Liver (tissue), 9 donors: ENCODE data around the gene GALNT9. TPM values are rescaled to one million over a fixed set of nuclear protein-coding genes. Genes with fewer than 3 reads are reported as not detected.

Experiments used
- DNase-seq: peaks from one replicate; pipeline ENCODE4 v3.0.0-alpha.2; 2017; ENCODE audit warnings: low spot score
- H3K27ac ChIP-seq, 2 donors: one replicate each; pipeline ENCODE4 v1.7.0; 2013; ENCODE audit warnings: inconsistent platforms in 2 of 2, low read length in 2 of 2, control low read depth in 1 of 2, low read depth in 1 of 2, mild to moderate bottlenecking in 1 of 2
- H3K27me3 ChIP-seq, 4 donors: one replicate each; pipeline versions ENCODE4 v1.6.1 to v1.7.0; 2013; ENCODE audit warnings: low read length in 3 of 4, inconsistent platforms in 1 of 4, mild to moderate bottlenecking in 1 of 4, moderate library complexity in 1 of 4; ENCODE audit not compliant: control insufficient read depth in 4 of 4, insufficient read depth in 4 of 4
- H3K36me3 ChIP-seq, 4 donors: one replicate each; pipeline versions ENCODE4 v1.6.1 to v1.7.0; 2013; ENCODE audit warnings: low read length in 3 of 4, mild to moderate bottlenecking in 3 of 4, low read depth in 1 of 4, moderate library complexity in 1 of 4; ENCODE audit not compliant: control insufficient read depth in 4 of 4, insufficient read depth in 3 of 4
- H3K4me1 ChIP-seq, 4 donors: one replicate each; pipeline versions ENCODE4 v1.6.1 to v1.7.0; 2013; ENCODE audit warnings: low read length in 3 of 4, mild to moderate bottlenecking in 3 of 4, moderate library complexity in 1 of 4; ENCODE audit not compliant: control insufficient read depth in 4 of 4, insufficient read depth in 4 of 4
- H3K4me3 ChIP-seq, 3 donors: one replicate each; pipeline versions ENCODE4 v1.6.1 to v1.7.0; 2013; ENCODE audit warnings: low read length in 3 of 3, control low read depth in 1 of 3, low read depth in 1 of 3, mild to moderate bottlenecking in 1 of 3
- H3K9ac ChIP-seq, 2 donors: one replicate each; pipeline ENCODE4 v1.7.0; 2013; ENCODE audit warnings: low read length in 2 of 2, mild to moderate bottlenecking in 2 of 2, moderate library complexity in 2 of 2, control low read depth in 1 of 2, low read depth in 1 of 2
- H3K9me3 ChIP-seq, 4 donors: one replicate each; pipeline versions ENCODE4 v1.6.1 to v1.7.0; 2013; ENCODE audit warnings: low read length in 3 of 4; ENCODE audit not compliant: control insufficient read depth in 4 of 4
- CTCF ChIP-seq: fragments of 150-350 bp; IDR thresholded peaks from 2 replicates; pipeline ENCODE4 v1.5.1; 2017; ENCODE audit warnings: improper control_type of control experiment, low read depth, low read length; ENCODE audit not compliant: missing input control
- EGR1 ChIP-seq, 2 donors: IDR thresholded peaks; 2 replicates each; pipeline ENCODE4 v1.6.1; 2016 to 2018; ENCODE audit warnings: antibody characterized with exemption in 2 of 2, low read depth in 2 of 2
- FOXA1 ChIP-seq: IDR thresholded peaks from 2 replicates; pipeline ENCODE4 v1.6.1; 2016; ENCODE audit warnings: antibody characterized with exemption
- FOXA2 ChIP-seq: IDR thresholded peaks from 2 replicates; pipeline ENCODE4 v1.6.1; 2016; ENCODE audit warnings: antibody characterized with exemption
- GABPA ChIP-seq, 2 donors: IDR thresholded peaks in 1 of 2; conservative IDR thresholded peaks in 1 of 2; 2 replicates each; pipeline ENCODE4 v1.6.1; 2016; ENCODE audit warnings: antibody characterized with exemption in 2 of 2, mild to moderate bottlenecking in 1 of 2, moderate library complexity in 1 of 2
- HNF4A ChIP-seq, 2 donors: conservative IDR thresholded peaks; 2 replicates each; pipeline ENCODE4 v1.6.1; 2016; ENCODE audit warnings: antibody characterized with exemption in 2 of 2, mild to moderate bottlenecking in 2 of 2
- HNF4G ChIP-seq: IDR thresholded peaks from 2 replicates; pipeline ENCODE4 v1.6.1; 2016; ENCODE audit warnings: antibody characterized with exemption
- JUND ChIP-seq, 2 donors: IDR thresholded peaks; 2 replicates each; pipeline ENCODE4 v1.6.1; 2016; ENCODE audit warnings: antibody characterized with exemption in 2 of 2
- MAX ChIP-seq: IDR thresholded peaks from 2 replicates; pipeline ENCODE4 v1.6.1; 2016; ENCODE audit warnings: antibody characterized with exemption
- NR2F2 ChIP-seq: IDR thresholded peaks from 2 replicates; pipeline ENCODE4 v1.6.1; 2016; ENCODE audit warnings: antibody characterized with exemption
- RAD21 ChIP-seq, 2 donors: IDR thresholded peaks; 2 replicates each; pipeline ENCODE4 v1.6.1; 2016; ENCODE audit warnings: antibody characterized with exemption in 2 of 2, mild to moderate bottlenecking in 2 of 2
- REST ChIP-seq: IDR thresholded peaks from 2 replicates; pipeline ENCODE4 v1.6.1; 2016; ENCODE audit warnings: antibody characterized with exemption, mild to moderate bottlenecking
- RXRA ChIP-seq, 2 donors: IDR thresholded peaks; 2 replicates each; pipeline ENCODE4 v1.6.1; 2017 to 2018; ENCODE audit warnings: antibody characterized with exemption in 2 of 2, mild to moderate bottlenecking in 1 of 2
- SP1 ChIP-seq: IDR thresholded peaks from 2 replicates; pipeline ENCODE4 v1.6.1; 2018; ENCODE audit warnings: antibody characterized with exemption, mild to moderate bottlenecking
- TAF1 ChIP-seq: conservative IDR thresholded peaks from 2 replicates; pipeline ENCODE4 v1.6.1; 2016; ENCODE audit warnings: antibody characterized with exemption, mild to moderate bottlenecking
- YY1 ChIP-seq: IDR thresholded peaks from 2 replicates; pipeline ENCODE4 v1.6.1; 2016; ENCODE audit warnings: antibody characterized with exemption, mild to moderate bottlenecking
- ZBTB33 ChIP-seq: IDR thresholded peaks from 2 replicates; pipeline ENCODE4 v1.6.1; 2016; ENCODE audit warnings: antibody characterized with exemption
- WGBS: extraction: QIAGEN DNeasy Blood & Tissue Kit; methylation state at CpG from one replicate; pipeline ENCODE4 v1.1.7; 2013; 5-methylcytosine and 5-hydroxymethylcytosine counted together
- polyA plus RNA-seq, 2 donors: library from polyadenylated mRNA; stranded (reverse) in 1 of 2; unstranded in 1 of 2; fragments of 200-250 nt in 1 of 2; fragments of >200 nt in 1 of 2; fragmentation: Nextera tagmentation in 1 of 2; extraction: Ambion mirVana in 1 of 2; gene quantifications; one replicate each; pipeline versions ENCODE4 v1.2.1 to v1.2.3, GENCODE V29; 2013 to 2015
- total RNA-seq, 2 donors: library from RNA; depleted of rRNA; stranded (reverse); fragments of >200 nt; gene quantifications; one replicate each; pipeline ENCODE4 v1.2.3, GENCODE V29; 2014
- TF ChIP-seq, protein P1 (sequence below): IDR thresholded peaks from 2 replicates; pipeline ENCODE4 v1.6.1; 2016; ENCODE audit warnings: antibody characterized with exemption
- donor health status: healthy.
- donor health status: healthy.
- donor health status: healthy.
- donor health status: healthy.
- donor health status: healthy.

GALNT9 gene
- total and polyA plus RNA-seq, 4 donors: 0.05 to 0.25 (median 0.09) TPM; not detected in 1

DNA sequence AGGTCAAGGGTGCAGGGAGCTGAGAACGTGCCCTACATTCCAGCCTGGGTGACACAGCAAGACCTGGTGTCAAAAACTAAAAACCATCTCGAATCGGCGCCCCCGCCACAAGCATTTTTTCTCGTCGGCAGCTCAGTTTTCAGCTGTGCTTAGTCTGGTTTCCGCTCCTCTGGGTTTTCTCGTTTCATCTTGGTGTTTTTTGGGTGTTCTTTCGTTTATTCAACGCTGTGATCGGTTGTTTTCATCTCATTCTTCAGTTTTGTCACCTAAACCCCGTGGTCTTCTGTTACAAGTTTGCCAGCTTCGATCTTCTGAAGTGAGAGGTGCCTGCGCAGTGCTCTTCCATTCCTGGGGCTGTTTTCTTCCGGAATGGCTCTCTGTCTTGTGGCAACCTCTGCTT is 143.7 kb downstream of the GALNT9 start:
- DNase-seq: no peak
- no peak for TF ChIP-seq EGR1 (IDR thresholded peaks at IDR 0.05; ENCODE audit: low read depth in 2 of 2)
- no peak for TF ChIP-seq CTCF
- TF ChIP-seq FOXA1: no peak
- no peak for TF ChIP-seq FOXA2
- no peak for TF ChIP-seq YY1
- no peak for TF ChIP-seq TAF1
- no peak for TF ChIP-seq GABPA (IDR thresholded peaks at IDR 0.05 in 1 of 2, conservative IDR thresholded peaks at IDR 0.05 in 1 of 2)
- no peak for TF ChIP-seq NR2F2
- TF ChIP-seq REST: no peak
- TF ChIP-seq HNF4G: no peak
- TF ChIP-seq RAD21 (IDR thresholded peaks at IDR 0.05): no peak
- no peak for TF ChIP-seq HNF4A (conservative IDR thresholded peaks at IDR 0.05)
- no peak for TF ChIP-seq SP1
- no peak for TF ChIP-seq RXRA (IDR thresholded peaks at IDR 0.05)
- TF ChIP-seq JUND (IDR thresholded peaks at IDR 0.05): no peak
- TF ChIP-seq ZBTB33: no peak
- TF ChIP-seq, protein P1, sequence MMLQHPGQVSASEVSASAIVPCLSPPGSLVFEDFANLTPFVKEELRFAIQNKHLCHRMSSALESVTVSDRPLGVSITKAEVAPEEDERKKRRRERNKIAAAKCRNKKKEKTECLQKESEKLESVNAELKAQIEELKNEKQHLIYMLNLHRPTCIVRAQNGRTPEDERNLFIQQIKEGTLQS: no peak
- TF ChIP-seq MAX: no peak
- no peak overlapping the region for H3K4me3 ChIP-seq
- H3K9ac ChIP-seq: no peak overlapping the region
- peaks cover 7 to 16% (median 7%) of the 10 kb centered on the region in 4 donors for H3K4me1 ChIP-seq
- no peak overlapping the region for H3K27ac ChIP-seq
- peaks cover 0 to 5% (median 0%) of the 10 kb centered on the region in 4 donors for H3K27me3 ChIP-seq
- WGBS: 69% methylated on average over 16 of the region's 16 CpGs
- H3K36me3 ChIP-seq: no peaks in the 10 kb centered on the region
- H3K9me3 ChIP-seq: peaks cover 0 to 3% (median 1%) of the 10 kb centered on the region in 4 donors
